Astrocyte of the cerebellum (primary cell): ENCODE data around the gene SEPTIN2.
"Not testable (repeated sequence)": the region's sequence is repeated elsewhere in the genome, so short reads cannot be mapped to it uniquely, and the experiment has no call there.

Experiments
- DNase-seq: peaks from one replicate; pipeline ENCODE4 v3.0.0-alpha.2; 2011; ENCODE audit warnings: low read depth
- H3K4me3 ChIP-seq: 2 replicates; pipeline ENCODE4 v1.5.1; 2011; ENCODE audit warnings: mild to moderate bottlenecking, low read depth, low read length, moderate library complexity
- CTCF ChIP-seq: IDR thresholded peaks from 2 replicates; pipeline ENCODE4 v1.5.1; 2012; ENCODE audit warnings: low read length, low read depth, moderate library complexity, mild to moderate bottlenecking; ENCODE audit errors: missing control alignments
- in situ Hi-C: cut with HindIII; loops from 2 replicates; pipeline ENCODE4 v1.10.0; 2017; ENCODE audit warnings: low sequenced_read_pairs

The SEPTIN2 gene

GRCh38 chr2:241275910-241276309 is 39.8 kb upstream of the SEPTIN2 start:
- DNase-seq = no peak
- H3K4me3 ChIP-seq = no peak overlapping the region
- no peak for TF ChIP-seq CTCF
- in situ Hi-C loops = no loop called here

GRCh38 chr2:241278306-241278705 is 37.4 kb upstream of the SEPTIN2 start:
- H3K4me3 ChIP-seq, DNase-seq, in situ Hi-C loops: not testable (repeated sequence)

- in situ Hi-C loops = no loop called here
- TF ChIP-seq CTCF = no peak
- DNase-seq = no peak
- H3K4me3 ChIP-seq = no peak overlapping the region
Measured at GRCh38 chr2:241279413-241279812, 36.3 kb upstream of the SEPTIN2 start.

- no peak overlapping the region for H3K4me3 ChIP-seq
- no peak for DNase-seq
- TF ChIP-seq CTCF = no peak
- in situ Hi-C loops = loop anchor here (10.0 kb wide), 1 partner anchor 55 kb away; no protein-coding TSS in a partner anchor
Measured at GRCh38 chr2:241279828-241280227, 35.9 kb upstream of the SEPTIN2 start.

GRCh38 chr2:241280291-241280690 is 35.4 kb upstream of the SEPTIN2 start:
- no peak overlapping the region for H3K4me3 ChIP-seq
- no peak for DNase-seq
- no peak for TF ChIP-seq CTCF
- in situ Hi-C loops = loop anchor here (10.0 kb wide), 1 partner anchor 55 kb away; no protein-coding TSS in a partner anchor

- no peak for DNase-seq
- H3K4me3 ChIP-seq = no peak overlapping the region
- no peak for TF ChIP-seq CTCF
- in situ Hi-C loops = loop anchor here (10.0 kb wide), 1 partner anchor 58 kb away; no protein-coding TSS in a partner anchor
Measured at GRCh38 chr2:241282555-241282954, 33.2 kb upstream of the SEPTIN2 start.

- H3K4me3 ChIP-seq = no peak overlapping the region
- in situ Hi-C loops = loop anchor here (10.0 kb wide), 1 partner anchor 61 kb away; no protein-coding TSS in a partner anchor
- DNase-seq = no peak
- TF ChIP-seq CTCF = no peak
Measured at GRCh38 chr2:241285596-241285995, 30.1 kb upstream of the SEPTIN2 start.
